GM12892 (cell line): ENCODE data around the gene ATP11A.

Experiments used
- POLR2A ChIP-seq: IDR thresholded peaks from 2 replicates; pipeline ENCODE4 v1.6.1; 2011; ENCODE audit warnings: low read depth, low read length, control low read depth
- POLR2AphosphoS5 ChIP-seq: IDR thresholded peaks from 2 replicates; pipeline ENCODE4 v1.6.1; 2011; ENCODE audit warnings: low read depth, low read length, control low read depth

DNA sequence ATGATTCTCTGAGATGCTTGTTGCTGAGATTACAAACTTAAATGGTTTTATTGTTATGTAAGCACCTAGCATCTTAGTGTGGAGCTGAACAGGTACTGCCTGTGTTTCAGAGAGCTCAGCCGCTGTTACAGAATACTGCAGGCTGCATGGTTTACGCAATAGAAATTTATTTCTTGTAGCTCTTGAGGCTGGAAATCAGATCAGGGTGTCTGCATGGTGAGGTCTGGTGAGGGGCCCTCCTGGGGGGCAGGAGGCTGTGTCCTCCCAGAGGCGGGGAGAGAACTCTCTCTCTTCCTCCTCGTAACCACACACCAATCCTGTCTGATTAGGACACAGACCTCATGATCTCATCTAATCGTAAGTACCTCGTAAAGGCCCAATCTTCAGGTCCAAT, 13.1 kb downstream of the ATP11A start:
- TF ChIP-seq POLR2A (no peak), POLR2AphosphoS5 (no peak)
